H1 (cell line): ENCODE data around the gene ADM2. TPM values are rescaled to one million over a fixed set of nuclear protein-coding genes. Genes with fewer than 3 reads are reported as not detected.

Experiments used
- CTCF ChIA-PET: fragments of 300-600 bp; sonication (Branson Sonifier 250); formaldehyde crosslinking; loops from one replicate; lab custom pipeline; 2021; ENCODE audit not compliant: partially characterized antibody; lab: Charles Lee
- POLR2A ChIA-PET: fragments of 300-600 bp; sonication (Branson Sonifier 250); formaldehyde crosslinking; loops from one replicate; lab custom pipeline; 2021; ENCODE audit warnings: inconsistent platforms; ENCODE audit not compliant: partially characterized antibody; lab: Charles Lee
- DNase-seq, 2 experiments: peaks; one replicate each; pipeline versions ENCODE4 v3.0.0 to v3.0.0-alpha.2; 2010 to 2022; ENCODE audit warnings: low spot score in 2 of 2, low read depth in 1 of 2, mixed read lengths in 1 of 2
- FAIRE-seq: peaks from 2 replicates; lab custom pipeline; 2011; peaks lifted over from hg19 to GRCh38; lab: Jason Lieb, UNC
- H2AFZ ChIP-seq: 2 replicates; pipeline ENCODE4 v1.8.1; 2012; ENCODE audit warnings: low read length, inconsistent platforms
- H2AK5ac ChIP-seq: 2 replicates; pipeline ENCODE4 v1.6.1; 2013; ENCODE audit warnings: low read depth, low read length
- H2BK120ac ChIP-seq: replicated peaks from 2 replicates; pipeline ENCODE3; 2013; ENCODE audit warnings: low read depth, low read length, inconsistent platforms
- H2BK12ac ChIP-seq: 2 replicates; pipeline ENCODE4 v1.6.1; 2013; ENCODE audit warnings: low read depth, low read length
- H2BK15ac ChIP-seq: 2 replicates; pipeline ENCODE4 v1.6.1; 2013; ENCODE audit warnings: low read length
- H2BK20ac ChIP-seq: 2 replicates; pipeline ENCODE4 v1.6.1; 2013; ENCODE audit warnings: low read length
- H2BK5ac ChIP-seq: 2 replicates; pipeline ENCODE4 v1.6.1; 2013; ENCODE audit warnings: low read depth, low read length
- H3K14ac ChIP-seq: 2 replicates; pipeline ENCODE4 v1.6.1; 2013; ENCODE audit warnings: inconsistent platforms; ENCODE audit not compliant: insufficient read length
- H3K18ac ChIP-seq: 2 replicates; pipeline ENCODE4 v1.6.1; 2013; ENCODE audit warnings: low read length; ENCODE audit errors: extremely low read depth
- H3K23ac ChIP-seq: 2 replicates; pipeline ENCODE4 v1.6.1; 2013; ENCODE audit warnings: inconsistent platforms; ENCODE audit not compliant: insufficient read length
- H3K23me2 ChIP-seq: 2 replicates; pipeline ENCODE4 v1.6.1; 2013; ENCODE audit warnings: low read depth, low read length
- H3K27ac ChIP-seq: 2 replicates; pipeline ENCODE4 v1.6.1; 2011; ENCODE audit warnings: low read depth, low read length, inconsistent platforms
- H3K27me3 ChIP-seq, 4 experiments: replicated peaks in 1 of 4; 1 replicate in 1 of 4; 2 replicates in 3 of 4; pipeline versions ENCODE4 v1.6.1 to v1.8.1; 2011 to 2013; ENCODE audit warnings: low read length in 3 of 4, mild to moderate bottlenecking in 3 of 4, inconsistent platforms in 2 of 4, mixed read lengths in 2 of 4, moderate library complexity in 1 of 4; ENCODE audit not compliant: control insufficient read depth in 3 of 4, insufficient read depth in 3 of 4; ENCODE audit errors: extremely low read depth in 1 of 4
- H3K36me3 ChIP-seq, 4 experiments: 2 replicates each; pipeline versions ENCODE4 v1.6.1 to v1.8.1; 2011 to 2013; ENCODE audit warnings: mild to moderate bottlenecking in 4 of 4, low read length in 3 of 4, moderate library complexity in 2 of 4, control low read depth in 1 of 4, inconsistent platforms in 1 of 4; ENCODE audit not compliant: insufficient read depth in 4 of 4, control insufficient read depth in 2 of 4
- H3K4ac ChIP-seq: replicated peaks from 2 replicates; pipeline ENCODE3; 2013; ENCODE audit warnings: low read length, low read depth, mixed read lengths, inconsistent platforms; ENCODE audit not compliant: insufficient read length
- H3K4me1 ChIP-seq, 4 experiments: replicated peaks in 1 of 4; 1 replicate in 1 of 4; 2 replicates in 3 of 4; pipeline versions ENCODE4 v1.6.1 to v1.8.1; 2011 to 2013; ENCODE audit warnings: low read length in 3 of 4, inconsistent platforms in 2 of 4, mixed read lengths in 1 of 4; ENCODE audit not compliant: insufficient read depth in 4 of 4, control insufficient read depth in 3 of 4
- H3K4me2 ChIP-seq, 2 experiments: 2 replicates each; pipeline versions ENCODE4 v1.6.1 to v1.8.1; 2011 to 2013; ENCODE audit warnings: low read depth in 2 of 2, low read length in 2 of 2, control low read depth in 1 of 2, inconsistent platforms in 1 of 2, mild to moderate bottlenecking in 1 of 2; ENCODE audit not compliant: insufficient read depth in 1 of 2
- H3K4me3 ChIP-seq, 4 experiments: fragments of 200-600, 300-600 bp in 1 of 4; sonication (generic), shearing (Covaris generic), sonication (Bioruptor Twin) in 1 of 4; 2 replicates each; pipeline versions ENCODE4 v1.5.1 to v1.8.1; 2011 to 2016; ENCODE audit warnings: low read length in 4 of 4, low read depth in 3 of 4, control low read depth in 2 of 4, inconsistent platforms in 2 of 4, mild to moderate bottlenecking in 2 of 4, mixed read lengths in 1 of 4, moderate library complexity in 1 of 4; ENCODE audit not compliant: insufficient read depth in 2 of 4; ENCODE audit errors: extremely low read depth in 1 of 4
- H3K56ac ChIP-seq: replicated peaks from 2 replicates; pipeline ENCODE3; 2013; ENCODE audit warnings: low read depth, mild to moderate bottlenecking, mixed read lengths, low read length, inconsistent platforms; ENCODE audit not compliant: insufficient read length
- H3K79me1 ChIP-seq: 2 replicates; pipeline ENCODE4 v1.6.1; 2013; ENCODE audit warnings: low read depth, low read length, control low read depth
- H3K79me2 ChIP-seq, 2 experiments: 2 replicates each; pipeline versions ENCODE4 v1.6.1 to v1.8.1; 2012 to 2013; ENCODE audit warnings: low read length in 2 of 2, mild to moderate bottlenecking in 2 of 2, inconsistent platforms in 1 of 2; ENCODE audit not compliant: insufficient read depth in 2 of 2, control insufficient read depth in 1 of 2
- H3K9ac ChIP-seq, 4 experiments: replicated peaks in 1 of 4; 1 replicate in 1 of 4; 2 replicates in 3 of 4; pipeline versions ENCODE4 v1.6.1 to v1.8.1; 2011 to 2013; ENCODE audit warnings: low read depth in 3 of 4, low read length in 3 of 4, control low read depth in 2 of 4, mild to moderate bottlenecking in 2 of 4, moderate library complexity in 2 of 4, inconsistent platforms in 1 of 4; ENCODE audit errors: extremely low read depth in 1 of 4
- H3K9me3 ChIP-seq, 2 experiments: 2 replicates each; pipeline versions ENCODE4 v1.6.1 to v1.8.1; 2012 to 2013; ENCODE audit warnings: mild to moderate bottlenecking in 2 of 2, moderate library complexity in 2 of 2, control low read depth in 1 of 2, inconsistent platforms in 1 of 2, low read depth in 1 of 2, low read length in 1 of 2, mixed read lengths in 1 of 2; ENCODE audit not compliant: insufficient read depth in 2 of 2
- H4K20me1 ChIP-seq, 2 experiments: replicated peaks in 1 of 2; 2 replicates each; pipeline versions ENCODE3 to v1.8.1; 2011 to 2013; ENCODE audit warnings: inconsistent platforms in 2 of 2, low read length in 2 of 2, mild to moderate bottlenecking in 1 of 2; ENCODE audit not compliant: insufficient read depth in 2 of 2, control insufficient read depth in 1 of 2
- H4K5ac ChIP-seq: 2 replicates; pipeline ENCODE4 v1.6.1; 2013; ENCODE audit warnings: low read length, low read depth, mixed read lengths, inconsistent platforms; ENCODE audit not compliant: insufficient read length
- H4K8ac ChIP-seq: 2 replicates; pipeline ENCODE4 v1.8.0; 2013; ENCODE audit warnings: mild to moderate bottlenecking, moderate library complexity, low read length, inconsistent platforms; ENCODE audit not compliant: insufficient read depth; ENCODE audit errors: extremely low read depth
- H4K91ac ChIP-seq: replicated peaks from 2 replicates; pipeline ENCODE3; 2013; ENCODE audit warnings: low read length, mixed read lengths, inconsistent platforms; ENCODE audit not compliant: insufficient read length
- ASH2L ChIP-seq: fragments of 200-600, 300-600 bp; sonication (generic); IDR thresholded peaks from one replicate; pipeline ENCODE4 v1.7.1; 2017; ENCODE audit warnings: low read length
- BRCA1 ChIP-seq: IDR thresholded peaks from 2 replicates; pipeline ENCODE4 v1.6.1; 2012; ENCODE audit warnings: low read depth, low read length, improper control_type of control experiment
- PHF8 ChIP-seq: fragments of 200-600 bp; sonication (generic); conservative IDR thresholded peaks from 2 replicates; pipeline ENCODE4 v1.7.1; 2012; ENCODE audit warnings: low read depth, mild to moderate bottlenecking, inconsistent platforms, low read length, moderate library complexity
- SP4 ChIP-seq: IDR thresholded peaks from 2 replicates; pipeline ENCODE4 v1.6.1; 2012; ENCODE audit warnings: low read length, inconsistent platforms
- TAF7 ChIP-seq: optimal IDR thresholded peaks from 2 replicates; pipeline ENCODE3; 2011; ENCODE audit warnings: low read depth, mild to moderate bottlenecking, inconsistent platforms, low read length, moderate library complexity, borderline replicate concordance
- WGBS, 2 experiments: shearing (Covaris generic) in 1 of 2; methylation state at CpG; one replicate each; pipeline versions ENCODE4 v1.1.6 to v1.1.7; 2013 to 2015; ENCODE audit warnings: low lambda C conversion rate in 2 of 2, mixed read lengths in 2 of 2, inconsistent platforms in 1 of 2, low coverage in 1 of 2, missing lambda C conversion rate in 1 of 2; ENCODE audit not compliant: insufficient replicate concordance in 2 of 2, insufficient coverage in 1 of 2, insufficient read length in 1 of 2; ENCODE audit errors: extremely low coverage in 1 of 2, missing lambda C conversion rate in 1 of 2; 5-methylcytosine and 5-hydroxymethylcytosine counted together
- polyA plus RNA-seq, 7 experiments: library from polyadenylated mRNA; depleted of rRNA in 3 of 7; stranded (reverse) in 5 of 7; unstranded in 2 of 7; fragments of >200 nt in 5 of 7; fragments of 200-250 nt in 2 of 7; gene quantifications; 1 replicate in 5 of 7; 2 replicates in 1 of 7; 4 replicates in 1 of 7; pipeline versions ENCODE4 v1.2.1 to v1.2.3, GENCODE V29; 2011 to 2013; ENCODE audit warnings: missing spikeins in 2 of 7, mixed read lengths in 2 of 7
- total RNA-seq: library from RNA; stranded (reverse); fragmentation: NEBNext Ultra II Directional; extraction: Animal tissue kit (Norgen Biotek cat#: 25700); gene quantifications from 2 replicates; pipeline ENCODE4 v1.2.1, GENCODE V29; 2021
- TF ChIP-seq, protein P1 (sequence below): IDR thresholded peaks from 2 replicates; pipeline ENCODE4 v1.6.1; 2012; ENCODE audit warnings: inconsistent platforms
- TF ChIP-seq, protein P2 (sequence below): IDR thresholded peaks from 2 replicates; pipeline ENCODE4 v1.6.1; 2011; ENCODE audit warnings: low read length, improper control_type of control experiment

The ADM2 gene
- total and polyA plus RNA-seq, 2 of the 8 experiments (the other 6 are each of a cell fraction or from before 2014, with no cell fraction given), result 3.3 to 7.5 TPM

DNA sequence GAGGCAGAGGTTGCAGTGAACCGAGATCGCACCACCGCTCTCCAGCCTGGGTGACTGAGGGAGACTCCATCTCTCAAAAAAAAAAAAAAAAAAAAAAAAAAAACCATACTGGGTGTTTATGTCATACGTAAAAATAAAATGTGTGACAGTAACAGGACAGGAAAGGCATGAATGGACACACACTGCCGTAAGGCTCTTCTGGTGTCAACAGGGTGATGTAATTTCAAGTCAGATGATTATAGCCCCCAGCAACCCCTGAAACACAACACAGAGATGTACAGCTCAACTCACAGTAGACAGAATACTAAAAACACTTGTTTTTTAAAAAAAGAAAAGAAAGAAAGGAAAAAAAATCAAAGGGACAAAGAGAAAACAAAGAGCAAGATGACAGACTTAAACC, 28.7 kb upstream of the ADM2 start:
- H3K18ac ChIP-seq, result no peak overlapping the region
- no peak overlapping the region for H4K5ac ChIP-seq
- H3K4me1 ChIP-seq, result no peaks in the 10 kb centered on the region
- WGBS, 2 experiments, result 93% methylated on average over 5 of the region's 5 CpGs; no CpG with 5 or more reads in 1 of the 2 experiments
- peaks cover 13 to 34% (median 24%) of the 10 kb centered on the region in 4 experiments; a peak in 7 of 8 replicates for H3K36me3 ChIP-seq
- H3K79me2 ChIP-seq, result no peaks in the 10 kb centered on the region
- H4K20me1 ChIP-seq, result peaks cover 16 to 20% of the 10 kb centered on the region in 2 experiments
- TF ChIP-seq, protein P1, sequence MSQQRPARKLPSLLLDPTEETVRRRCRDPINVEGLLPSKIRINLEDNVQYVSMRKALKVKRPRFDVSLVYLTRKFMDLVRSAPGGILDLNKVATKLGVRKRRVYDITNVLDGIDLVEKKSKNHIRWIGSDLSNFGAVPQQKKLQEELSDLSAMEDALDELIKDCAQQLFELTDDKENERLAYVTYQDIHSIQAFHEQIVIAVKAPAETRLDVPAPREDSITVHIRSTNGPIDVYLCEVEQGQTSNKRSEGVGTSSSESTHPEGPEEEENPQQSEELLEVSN, result no peak
- TF ChIP-seq SP4 (no peak), PHF8 (no peak), BRCA1 (no peak), ASH2L (no peak), TAF7 (no peak)
- TF ChIP-seq, protein P2, sequence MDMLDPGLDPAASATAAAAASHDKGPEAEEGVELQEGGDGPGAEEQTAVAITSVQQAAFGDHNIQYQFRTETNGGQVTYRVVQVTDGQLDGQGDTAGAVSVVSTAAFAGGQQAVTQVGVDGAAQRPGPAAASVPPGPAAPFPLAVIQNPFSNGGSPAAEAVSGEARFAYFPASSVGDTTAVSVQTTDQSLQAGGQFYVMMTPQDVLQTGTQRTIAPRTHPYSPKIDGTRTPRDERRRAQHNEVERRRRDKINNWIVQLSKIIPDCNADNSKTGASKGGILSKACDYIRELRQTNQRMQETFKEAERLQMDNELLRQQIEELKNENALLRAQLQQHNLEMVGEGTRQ, result no peak
- TF ChIP-seq, all 59 proteins: peak for 0
- H3K9ac ChIP-seq, result no peak overlapping the region
- H3K79me1 ChIP-seq, result no peaks in the 10 kb centered on the region
- H3K4ac ChIP-seq, result no peak overlapping the region
- DNase-seq, result no peak
- H3K23ac ChIP-seq, result no peak overlapping the region
- no peak overlapping the region for H2AK5ac ChIP-seq
- no peak overlapping the region for H3K56ac ChIP-seq
- no peak overlapping the region for H4K8ac ChIP-seq
- no peaks in the 10 kb centered on the region for H3K27me3 ChIP-seq
- no peak overlapping the region for H4K91ac ChIP-seq
- POLR2A ChIA-PET, result interaction anchor here (0.8 kb wide), 1 partner anchor 11 kb away, joined by 3 read pairs; no protein-coding TSS in a partner anchor
- no peak overlapping the region for H3K14ac ChIP-seq
- no peak overlapping the region for H2BK5ac ChIP-seq
- no peak overlapping the region for H2BK20ac ChIP-seq
- no peak for FAIRE-seq
- H3K4me2 ChIP-seq, result no peak overlapping the region
- H2BK120ac ChIP-seq, result no peak overlapping the region
- no peak overlapping the region for H2AFZ ChIP-seq
- H3K4me3 ChIP-seq, result no peak overlapping the region
- no peaks in the 10 kb centered on the region for H3K23me2 ChIP-seq
- H2BK15ac ChIP-seq, result no peak overlapping the region
- no peaks in the 10 kb centered on the region for H3K9me3 ChIP-seq
- no peak overlapping the region for H3K27ac ChIP-seq
- H2BK12ac ChIP-seq, result no peak overlapping the region
- CTCF ChIA-PET, result interaction anchor here (0.9 to 4.8 kb wide), 6 partner anchors 8 to 76 kb away, joined by 3 to 22 read pairs (median 3); no protein-coding TSS in a partner anchor
